ENCODE results near the gene SLC13A3.

SLC13A3 gene, protein sequence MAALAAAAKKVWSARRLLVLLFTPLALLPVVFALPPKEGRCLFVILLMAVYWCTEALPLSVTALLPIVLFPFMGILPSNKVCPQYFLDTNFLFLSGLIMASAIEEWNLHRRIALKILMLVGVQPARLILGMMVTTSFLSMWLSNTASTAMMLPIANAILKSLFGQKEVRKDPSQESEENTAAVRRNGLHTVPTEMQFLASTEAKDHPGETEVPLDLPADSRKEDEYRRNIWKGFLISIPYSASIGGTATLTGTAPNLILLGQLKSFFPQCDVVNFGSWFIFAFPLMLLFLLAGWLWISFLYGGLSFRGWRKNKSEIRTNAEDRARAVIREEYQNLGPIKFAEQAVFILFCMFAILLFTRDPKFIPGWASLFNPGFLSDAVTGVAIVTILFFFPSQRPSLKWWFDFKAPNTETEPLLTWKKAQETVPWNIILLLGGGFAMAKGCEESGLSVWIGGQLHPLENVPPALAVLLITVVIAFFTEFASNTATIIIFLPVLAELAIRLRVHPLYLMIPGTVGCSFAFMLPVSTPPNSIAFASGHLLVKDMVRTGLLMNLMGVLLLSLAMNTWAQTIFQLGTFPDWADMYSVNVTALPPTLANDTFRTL

DNA sequence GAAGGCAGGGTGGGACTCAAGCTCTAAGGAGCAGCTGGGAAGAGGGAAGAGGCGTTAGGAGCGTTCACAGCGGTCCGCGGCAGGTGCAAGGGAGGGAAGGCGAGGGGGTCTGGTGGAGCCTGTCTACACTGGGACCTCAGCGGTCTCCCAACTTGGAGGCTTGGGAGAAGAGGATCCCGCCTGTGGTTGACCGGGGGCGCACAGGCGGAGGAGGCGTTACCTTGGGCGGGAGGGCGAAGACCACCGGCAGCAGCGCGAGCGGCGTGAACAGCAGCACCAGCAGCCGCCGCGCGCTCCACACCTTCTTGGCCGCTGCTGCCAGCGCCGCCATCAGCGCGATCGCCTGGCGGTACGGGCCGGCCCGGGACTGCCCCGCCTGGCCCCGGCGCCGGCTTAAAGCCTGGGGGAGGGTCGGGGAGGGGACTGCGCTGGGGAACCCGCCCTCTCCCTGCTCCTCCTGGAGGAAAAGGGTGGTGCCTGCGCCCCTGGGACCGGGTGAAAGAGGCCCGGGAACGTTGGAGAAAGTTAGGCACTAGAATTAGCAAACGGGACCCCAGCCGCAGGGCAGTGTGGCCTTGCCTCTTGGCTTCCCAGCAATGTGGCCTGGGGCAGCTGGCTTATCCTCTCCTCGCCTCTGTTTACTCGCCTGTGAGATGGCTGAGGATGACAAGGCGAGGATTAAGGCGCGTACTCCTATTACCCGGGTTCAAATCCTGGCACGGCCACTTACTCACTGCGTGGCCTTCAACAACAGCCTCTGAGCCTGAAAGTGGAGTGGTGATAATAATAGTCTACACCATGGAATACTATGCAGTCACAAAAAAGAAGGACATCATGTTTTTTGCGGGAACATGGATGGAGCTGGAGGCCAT, at the start of gene SLC13A3:
TSS of gene SLC13A3 (minus strand) at position 369 of the 872 bp plus-strand sequence. CDS start at position 331, 38 bp downstream.
- DNase-seq (ENCODE audit: low read depth): no peak

DNA sequence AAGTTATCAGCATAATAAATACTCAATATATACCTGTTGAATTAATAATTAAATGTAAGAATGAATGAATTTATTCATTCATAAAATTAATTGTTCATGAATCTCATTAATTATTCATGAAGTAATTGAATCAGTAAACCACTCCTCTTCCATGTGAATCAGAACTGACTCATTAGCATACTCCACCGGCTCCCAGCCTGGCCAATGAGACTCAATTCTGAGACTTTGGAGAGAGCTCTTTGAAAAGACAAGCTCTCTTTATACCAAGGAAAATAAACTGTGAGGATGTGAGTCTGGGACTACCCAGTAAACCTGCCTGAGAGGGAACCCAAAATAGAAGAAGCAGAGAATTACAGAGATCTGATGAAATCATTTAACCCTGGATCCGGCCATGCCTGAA, 49.8 kb upstream of the SLC13A3 start:
- DNase-seq (ENCODE audit: low read depth): no peak

- no peak for DNase-seq (ENCODE audit: low read depth)
These were observed 49.2 kb upstream of the SLC13A3 start for GRCh38 chr20:46700481-46700880.

GRCh38 chr20:46699651-46700359, 48.5 kb upstream of the SLC13A3 start:
- no peak for DNase-seq (ENCODE audit: low read depth)

GRCh38 chr20:46698788-46699187, 47.5 kb upstream of the SLC13A3 start:
- no peak for DNase-seq (ENCODE audit: low read depth)

DNA sequence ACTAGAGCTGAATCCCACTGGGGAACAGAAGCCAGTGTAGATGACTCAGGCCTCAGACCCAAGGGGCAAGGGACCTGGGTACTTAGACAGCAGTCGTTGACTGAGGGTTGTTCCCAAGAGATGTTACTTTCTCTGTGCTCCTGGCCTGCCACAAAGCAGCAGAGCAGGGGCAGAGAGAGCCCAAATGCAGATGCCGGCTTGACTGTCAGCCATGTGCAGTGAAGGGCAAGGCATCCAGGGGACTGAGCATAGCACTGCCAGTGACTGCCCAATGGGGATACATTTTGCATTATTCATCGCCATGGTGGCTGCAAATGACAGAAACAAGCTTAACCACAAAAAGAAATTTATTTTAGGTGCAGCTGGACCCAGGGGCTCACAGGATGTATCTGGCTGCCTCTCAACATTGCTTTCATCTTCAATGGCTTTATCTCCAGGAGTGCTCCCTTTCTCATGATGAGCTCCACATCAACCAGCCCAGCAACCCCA, 45.6 kb upstream of the SLC13A3 start:
- DNase-seq (ENCODE audit: low read depth): no peak

- DNase-seq (ENCODE audit: low read depth): no peak
These were observed 44.6 kb upstream of the SLC13A3 start for GRCh38 chr20:46695892-46696291.

GRCh38 chr20:46694484-46694883, 43.2 kb upstream of the SLC13A3 start:
- DNase-seq (ENCODE audit: low read depth): no peak

- DNase-seq (ENCODE audit: low read depth): no peak
These were observed 39.9 kb upstream of the SLC13A3 start for GRCh38 chr20:46691196-46691595.

DNA sequence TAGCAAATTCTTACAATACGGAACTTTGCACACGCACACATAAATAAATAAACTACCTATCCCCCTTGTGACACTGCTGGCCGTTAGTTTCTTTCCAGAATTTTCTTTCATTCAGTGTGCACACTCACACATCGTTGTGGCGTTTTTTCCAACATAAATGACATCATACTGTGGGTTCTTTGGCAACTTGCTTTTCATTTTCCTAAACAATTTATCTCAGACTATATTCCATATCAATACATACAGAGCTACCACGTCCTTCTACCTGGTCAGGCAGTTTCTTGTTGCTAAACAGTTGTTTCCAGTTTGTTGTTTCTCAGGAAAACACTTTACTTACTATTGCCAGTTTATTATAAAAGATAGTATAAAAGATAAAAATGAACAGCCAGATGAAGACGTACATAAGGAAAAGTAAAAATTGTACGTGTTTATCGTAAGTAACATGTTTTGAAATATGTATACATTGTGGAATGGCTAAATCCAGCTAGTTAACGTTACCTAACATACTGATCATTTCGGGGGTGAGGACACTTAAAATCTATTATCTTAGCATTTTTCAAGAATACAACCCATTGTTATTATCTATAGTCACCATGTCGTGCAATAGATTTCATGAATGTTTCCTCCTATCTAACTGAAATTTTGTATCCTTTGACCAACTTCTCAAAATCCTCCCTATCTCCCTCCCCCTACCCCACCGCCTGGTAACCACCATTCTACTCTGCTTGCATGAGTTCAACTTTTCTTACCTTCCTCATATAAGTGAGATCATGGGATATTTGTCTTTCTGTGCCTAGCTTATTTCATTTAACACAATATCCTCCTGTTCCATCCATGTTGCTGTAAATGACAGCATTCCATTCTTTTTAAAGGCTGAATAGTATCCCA, 39.2 kb upstream of the SLC13A3 start:
- DNase-seq (ENCODE audit: low read depth): no peak

DNA sequence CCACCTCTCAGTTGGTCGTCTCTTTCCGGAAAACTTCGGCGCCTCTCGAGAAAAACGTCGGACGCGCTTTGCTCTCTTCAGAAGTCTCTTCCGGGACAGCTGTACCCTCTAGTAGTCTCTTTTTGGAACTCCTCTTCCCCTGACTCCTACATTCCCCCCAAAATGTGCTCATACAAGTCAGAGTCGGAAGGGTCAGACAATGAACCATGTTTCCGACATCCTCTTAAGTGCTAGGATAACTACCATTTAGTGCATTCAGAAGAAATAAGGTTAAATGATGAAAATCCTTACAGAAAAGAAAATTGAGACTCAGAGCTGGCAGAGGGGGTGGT, 38.5 kb upstream of the SLC13A3 start:
- DNase-seq (ENCODE audit: low read depth): no peak

- peak; percentile 98 for DNase-seq (ENCODE audit: low read depth)
These were observed 38.0 kb upstream of the SLC13A3 start, which contains the start of gene TP53RK for GRCh38 chr20:46689082-46689753. Gene TP53RK (minus strand): TSS chr20:46689444. CDS start chr20:46689414, 30 bp downstream.

DNA sequence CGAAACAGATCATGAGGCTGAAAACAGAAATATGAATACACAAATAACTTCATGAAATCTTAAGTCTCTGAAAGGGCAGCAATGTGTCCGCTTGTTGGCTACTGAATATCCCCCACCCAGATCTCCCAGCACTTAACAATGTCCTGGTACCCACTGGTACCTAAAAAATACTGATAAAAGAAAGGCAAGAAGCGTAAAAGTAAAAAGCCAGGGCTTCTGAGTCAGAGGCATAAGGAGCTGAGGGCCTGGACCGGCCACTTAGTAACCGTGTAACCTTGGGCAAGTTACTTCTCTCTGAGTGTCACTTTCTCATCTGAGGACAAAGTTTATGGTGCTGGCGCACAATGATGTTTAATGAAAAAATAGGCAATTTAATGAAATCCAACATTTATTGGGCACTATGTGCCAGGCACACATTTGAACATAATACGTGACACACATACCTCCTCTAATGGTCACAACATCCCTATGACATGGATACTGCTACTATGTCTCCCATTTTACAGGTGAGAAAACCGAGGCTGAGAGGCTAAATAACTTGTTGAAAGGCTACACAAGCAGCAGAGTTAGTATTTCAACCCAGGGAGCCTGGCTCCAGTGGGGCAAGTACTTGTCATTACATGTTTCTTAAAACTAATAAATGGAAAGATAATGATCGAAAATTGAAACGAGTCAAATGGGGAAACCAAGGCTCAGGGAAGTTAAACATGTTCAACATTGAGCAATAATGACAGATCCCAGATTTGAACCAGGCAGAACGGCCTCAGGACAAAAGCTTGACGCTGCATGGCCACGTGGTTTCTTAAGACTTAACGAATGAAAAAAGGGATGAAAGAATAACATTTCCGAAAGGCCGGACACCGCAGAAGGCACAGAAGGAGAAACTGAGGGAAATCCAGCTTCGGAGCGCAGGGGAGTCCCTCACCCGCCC, 37.2 kb upstream of the SLC13A3 start:
- no peak for DNase-seq (ENCODE audit: low read depth)

DNA sequence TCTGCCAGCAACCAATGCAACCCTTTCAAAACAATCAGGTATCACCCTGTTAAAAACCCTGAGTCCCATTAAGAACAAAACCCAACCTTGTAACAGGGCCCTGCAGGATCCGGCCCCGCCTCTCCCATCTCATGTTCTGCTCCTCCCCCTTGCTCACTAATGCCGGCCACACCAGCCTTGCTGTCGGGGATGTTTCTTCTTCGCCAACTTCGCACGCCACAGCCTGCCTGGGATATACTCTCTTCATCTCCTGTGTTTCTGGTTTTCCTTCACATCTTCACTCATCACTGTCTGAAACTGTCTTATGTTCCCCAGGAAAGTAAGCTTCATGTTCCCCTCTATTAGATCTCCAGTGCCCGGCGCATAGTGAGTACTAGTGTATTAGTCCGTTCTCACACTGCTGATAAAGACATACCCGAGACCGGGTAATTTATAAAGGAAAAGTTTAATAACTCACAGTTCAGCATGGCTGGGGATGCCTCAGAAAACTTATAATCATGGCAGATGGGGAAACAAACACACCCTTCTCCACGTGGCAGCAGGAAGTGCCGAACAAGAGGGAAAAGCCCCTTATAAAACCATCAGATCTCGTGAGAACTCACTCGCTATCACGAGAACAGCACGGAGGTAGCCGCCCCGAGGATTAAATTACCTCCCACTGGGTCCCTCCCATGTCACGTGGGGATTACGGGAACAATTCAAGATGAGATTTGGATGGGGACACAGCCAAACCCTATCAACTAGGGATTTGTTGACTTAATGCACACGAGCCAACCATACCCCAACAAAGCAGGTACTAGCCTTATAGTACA, 32.9 kb upstream of the SLC13A3 start:
- no peak for DNase-seq (ENCODE audit: low read depth)

DNA sequence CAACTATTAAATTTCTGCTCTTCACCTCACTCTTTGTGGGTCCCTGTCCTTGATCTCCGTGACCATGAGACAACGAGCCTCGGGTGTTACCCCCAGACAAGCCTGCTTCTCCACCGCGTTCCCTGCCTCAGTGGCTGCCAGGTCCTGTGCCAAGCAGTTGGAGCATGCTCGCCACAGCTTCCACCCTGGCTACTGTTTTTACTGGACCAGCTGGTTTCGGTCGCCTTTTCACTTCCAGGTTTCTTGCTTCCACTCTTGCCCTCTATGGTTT, 32.3 kb upstream of the SLC13A3 start:
- no peak for DNase-seq (ENCODE audit: low read depth)

DNA sequence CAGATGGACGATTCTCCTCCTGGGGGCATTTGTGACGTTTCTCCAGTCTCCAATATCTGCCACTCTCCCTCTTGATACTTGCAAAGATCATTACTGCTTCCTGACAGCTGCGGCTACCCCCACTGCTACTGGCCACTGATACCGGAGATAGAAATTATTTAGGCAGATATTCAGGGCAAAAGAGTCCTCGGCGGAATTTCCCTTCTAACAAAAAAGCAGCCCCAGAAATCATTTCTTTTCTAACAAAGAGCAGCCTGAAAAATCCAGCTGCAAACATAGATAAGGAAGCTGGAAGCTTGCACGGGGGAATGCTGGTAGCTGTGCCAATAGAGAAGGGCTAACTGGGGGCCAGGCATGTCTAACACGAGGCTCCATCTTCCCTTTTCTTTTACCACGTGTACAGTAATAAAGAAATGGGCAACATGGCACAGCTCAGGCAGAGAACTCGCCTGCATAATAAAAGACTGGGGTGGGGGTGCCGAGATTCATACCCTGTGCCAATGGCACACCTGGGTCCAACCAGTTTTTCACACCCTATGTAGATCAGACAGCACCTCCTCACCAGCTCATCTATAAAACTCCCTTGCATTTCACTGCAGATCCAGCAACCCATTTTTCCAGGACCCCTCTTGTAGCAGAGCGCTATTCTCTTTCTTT, 31.9 kb upstream of the SLC13A3 start:
- no peak for DNase-seq (ENCODE audit: low read depth)

GRCh38 chr20:46682063-46682821, 31.0 kb upstream of the SLC13A3 start:
- DNase-seq (ENCODE audit: low read depth): no peak
